Measurements from ENCODE around the gene VSTM4. TPM values are rescaled to one million over a fixed set of nuclear protein-coding genes. Genes with fewer than 3 reads are reported as not detected.

VSTM4 gene
- total and polyA plus RNA-seq, 2 experiments from 2014 or later, result 0.21 to 0.66 TPM

- no peak for TF ChIP-seq REST (IDR thresholded peaks at IDR 0.05; ENCODE audit: unreplicated experiment)
- no peak for TF ChIP-seq ETS1 (IDR thresholded peaks at IDR 0.05)
- no peak for TF ChIP-seq CTCF (conservative IDR thresholded peaks at IDR 0.05; ENCODE audit: low read depth in 2 of 2)
- TF ChIP-seq ZNF114 (CRISPR knock-in tag; IDR thresholded peaks at IDR 0.05), result no peak
Measured at GRCh38 chr10:49058463-49059255, 56.7 kb downstream of the VSTM4 start (continued).

GRCh38 chr10:49057231-49057880 is 58.0 kb downstream of the VSTM4 start:
- no peak for ATAC-seq
- no peaks in the 10 kb centered on the region for H3K4me1 ChIP-seq (ENCODE audit: insufficient read depth)
- Mint-ChIP-seq H3K4me1 (no peaks in the 10 kb centered on the region), H3K27me3 (ENCODE audit: insufficient read depth, low read depth, poor library complexity) (peaks cover 4% of the 10 kb centered on the region), H3K9me3 (peaks cover 16% of the 10 kb centered on the region), H3K36me3 (ENCODE audit: low read depth) (peaks cover 9% of the 10 kb centered on the region; the same call in 2 of the 3 replicates), H3K27ac (no peak overlapping the region), H3K4me3 (no peak overlapping the region)
- no peak overlapping the region for H2AFZ ChIP-seq
- no peaks in the 10 kb centered on the region for H3K79me2 ChIP-seq (replicated peaks; ENCODE audit: insufficient read depth)
- H3K4me2 ChIP-seq, result no peak overlapping the region
- no peaks in the 10 kb centered on the region for H3K9me2 ChIP-seq (ENCODE audit: insufficient read depth)
- H4K20me1 ChIP-seq (replicated peaks; ENCODE audit: insufficient read depth), result no peaks in the 10 kb centered on the region
- H3K27me3 ChIP-seq (ENCODE audit: insufficient read depth), result no peaks in the 10 kb centered on the region
- DNase-seq (ENCODE audit: low spot score), result no peak
- no peak overlapping the region for H3K27ac ChIP-seq (ENCODE audit: low read depth)
- peaks cover 9% of the 10 kb centered on the region; the same call in 1 of the 2 replicates for H3K36me3 ChIP-seq (ENCODE audit: insufficient read depth)
- H3F3A ChIP-seq (replicated peaks; ENCODE audit: low read depth), result no peaks in the 10 kb centered on the region
- H3K4me3 ChIP-seq, result no peak overlapping the region
- TF ChIP-seq EZH2 (IDR thresholded peaks at IDR 0.05; ENCODE audit: low read depth, unreplicated experiment) (no peak), ZNF462 (CRISPR knock-in tag; IDR thresholded peaks at IDR 0.05) (no peak), ETS1 (IDR thresholded peaks at IDR 0.05) (no peak), NANOG (IDR thresholded peaks at IDR 0.05; ENCODE audit: borderline replicate concordance) (no peak), CREB1 (CRISPR knock-in tag; IDR thresholded peaks at IDR 0.05; ENCODE audit: low read depth) (no peak), JUNB (IDR thresholded peaks at IDR 0.05; ENCODE audit: unreplicated experiment) (no peak)

All from GM23338 (cell line).